ENCODE measurements around the gene CRYL1. TPM values are rescaled to one million over a fixed set of nuclear protein-coding genes. Genes with fewer than 3 reads are reported as not detected.

The CRYL1 gene
- total RNA-seq, 1 experiment from 2014 or later = 2.9 TPM

DNA sequence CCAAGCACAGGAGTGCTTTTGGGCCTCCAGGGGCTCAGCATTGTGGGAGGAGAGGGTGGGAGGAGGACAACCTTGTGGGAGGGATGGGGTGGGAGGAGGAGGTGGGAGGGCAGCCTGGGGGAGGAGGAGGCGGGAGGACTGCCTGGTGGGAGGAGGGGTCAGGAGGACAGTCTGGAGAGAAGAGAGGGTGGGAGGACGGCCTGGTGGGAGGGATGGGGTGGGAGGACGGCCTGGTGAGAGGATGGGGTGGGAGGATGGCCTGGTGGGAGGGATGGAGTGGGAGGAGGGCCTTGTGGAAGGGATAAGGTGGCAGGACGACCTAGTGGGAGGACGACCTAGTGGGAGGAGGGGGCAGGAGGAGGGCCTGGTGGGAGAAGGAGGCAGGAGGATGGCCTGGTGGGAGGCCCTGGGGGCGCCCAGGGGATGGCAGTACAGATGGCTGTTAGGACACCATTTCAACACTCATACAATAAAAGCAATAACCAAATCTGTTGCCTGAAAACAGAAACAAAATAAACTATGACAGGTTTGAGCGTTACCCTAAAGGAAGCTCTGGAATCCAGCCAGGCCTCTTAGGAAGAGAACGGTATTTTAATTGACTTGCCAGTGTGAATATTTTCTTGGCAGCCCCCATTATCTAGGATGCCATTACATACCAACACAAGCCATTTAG lies 63.7 kb downstream of the CRYL1 start:
- ChIA-PET POLR2A (no interaction called here), CTCF (interaction anchor here (1.0 to 2.2 kb wide), 2 partner anchors 265 to 270 kb away, joined by 3 to 8 read pairs; no protein-coding TSS in a partner anchor)
- ATAC-seq (no peak), DNase-seq (ENCODE audit: low spot score) (no peak)
- Mint-ChIP-seq H3K9me3 (peaks cover 8% of the 10 kb centered on the region), H3K4me1 (peaks cover 24% of the 10 kb centered on the region), H3K36me3 (no peaks in the 10 kb centered on the region), H3K27me3 (ENCODE audit: low read depth) (no peaks in the 10 kb centered on the region), H3K4me3 (no peak overlapping the region), H3K27ac (no peak overlapping the region)
- no peak for TF ChIP-seq CBFB (CRISPR knock-in tag; IDR thresholded peaks at IDR 0.05; ENCODE audit: low read depth)
- no peak for TF ChIP-seq ZMAT4 (CRISPR knock-in tag; IDR thresholded peaks at IDR 0.05)
- TF ChIP-seq ZNF423 (CRISPR knock-in tag; IDR thresholded peaks at IDR 0.05) = no peak
- no peak for TF ChIP-seq ZNF219 (CRISPR knock-in tag; IDR thresholded peaks at IDR 0.05; ENCODE audit: borderline replicate concordance)
- TF ChIP-seq ERG (CRISPR knock-in tag; IDR thresholded peaks at IDR 0.05) = no peak
- no peak for TF ChIP-seq TEAD4 (CRISPR knock-in tag; IDR thresholded peaks at IDR 0.05)
- TF ChIP-seq, protein P1, sequence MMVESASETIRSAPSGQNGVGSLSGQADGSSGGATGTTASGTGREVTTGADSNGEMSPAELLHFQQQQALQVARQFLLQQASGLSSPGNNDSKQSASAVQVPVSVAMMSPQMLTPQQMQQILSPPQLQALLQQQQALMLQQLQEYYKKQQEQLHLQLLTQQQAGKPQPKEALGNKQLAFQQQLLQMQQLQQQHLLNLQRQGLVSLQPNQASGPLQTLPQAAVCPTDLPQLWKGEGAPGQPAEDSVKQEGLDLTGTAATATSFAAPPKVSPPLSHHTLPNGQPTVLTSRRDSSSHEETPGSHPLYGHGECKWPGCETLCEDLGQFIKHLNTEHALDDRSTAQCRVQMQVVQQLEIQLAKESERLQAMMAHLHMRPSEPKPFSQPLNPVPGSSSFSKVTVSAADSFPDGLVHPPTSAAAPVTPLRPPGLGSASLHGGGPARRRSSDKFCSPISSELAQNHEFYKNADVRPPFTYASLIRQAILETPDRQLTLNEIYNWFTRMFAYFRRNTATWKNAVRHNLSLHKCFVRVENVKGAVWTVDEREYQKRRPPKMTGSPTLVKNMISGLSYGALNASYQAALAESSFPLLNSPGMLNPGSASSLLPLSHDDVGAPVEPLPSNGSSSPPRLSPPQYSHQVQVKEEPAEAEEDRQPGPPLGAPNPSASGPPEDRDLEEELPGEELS (CRISPR knock-in tag; IDR thresholded peaks at IDR 0.05) = no peak
- no peak for TF ChIP-seq AFF4 (CRISPR knock-in tag; IDR thresholded peaks at IDR 0.05; ENCODE audit: borderline replicate concordance)
- TF ChIP-seq, protein P2, sequence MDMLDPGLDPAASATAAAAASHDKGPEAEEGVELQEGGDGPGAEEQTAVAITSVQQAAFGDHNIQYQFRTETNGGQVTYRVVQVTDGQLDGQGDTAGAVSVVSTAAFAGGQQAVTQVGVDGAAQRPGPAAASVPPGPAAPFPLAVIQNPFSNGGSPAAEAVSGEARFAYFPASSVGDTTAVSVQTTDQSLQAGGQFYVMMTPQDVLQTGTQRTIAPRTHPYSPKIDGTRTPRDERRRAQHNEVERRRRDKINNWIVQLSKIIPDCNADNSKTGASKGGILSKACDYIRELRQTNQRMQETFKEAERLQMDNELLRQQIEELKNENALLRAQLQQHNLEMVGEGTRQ (CRISPR knock-in tag; IDR thresholded peaks at IDR 0.05) = no peak
- TF ChIP-seq PRRX2 (CRISPR knock-in tag; IDR thresholded peaks at IDR 0.05) = no peak

- ChIA-PET POLR2A (no interaction called here), CTCF (no interaction called here)
- TF ChIP-seq ZNF396 (CRISPR knock-in tag; IDR thresholded peaks at IDR 0.05; ENCODE audit: borderline replicate concordance) = no peak
- Mint-ChIP-seq H3K27ac (no peak overlapping the region), H3K4me1 (peaks cover 24% of the 10 kb centered on the region), H3K9me3 (peaks cover 8% of the 10 kb centered on the region), H3K4me3 (no peak overlapping the region), H3K36me3 (no peaks in the 10 kb centered on the region), H3K27me3 (ENCODE audit: low read depth) (no peaks in the 10 kb centered on the region)
- DNase-seq (ENCODE audit: low spot score) (no peak), ATAC-seq (no peak)
Observed at GRCh38 chr13:20461481-20461859, 64.2 kb downstream of the CRYL1 start.

GRCh38 chr13:20460761-20461160 lies 64.9 kb downstream of the CRYL1 start:
- DNase-seq (ENCODE audit: low spot score) (no peak), ATAC-seq (no peak)
- H3K9me3 Mint-ChIP-seq = peaks cover 8% of the 10 kb centered on the region
- TF ChIP-seq ZNF423 (CRISPR knock-in tag; IDR thresholded peaks at IDR 0.05) (peak; percentile 23; the same call in 1 of the 2 replicates), SP1 (CRISPR knock-in tag; conservative IDR thresholded peaks at IDR 0.05) (no peak)
- POLR2A ChIA-PET = no interaction called here
- H3K27ac Mint-ChIP-seq = no peak overlapping the region
- no peaks in the 10 kb centered on the region for H3K36me3 Mint-ChIP-seq
- CTCF ChIA-PET = interaction anchor here (0.6 kb wide), 1 partner anchor 232 kb away, joined by 5 read pairs; no protein-coding TSS in a partner anchor
- peaks cover 24% of the 10 kb centered on the region for H3K4me1 Mint-ChIP-seq
- no peaks in the 10 kb centered on the region for H3K27me3 Mint-ChIP-seq (ENCODE audit: low read depth)
- no peak overlapping the region for H3K4me3 Mint-ChIP-seq

Data from WTC11 (cell line).